Activated T-helper 1 cell treated with Interleukin-2 at 50 U/mL for 16 hours (primary cell): ENCODE data around the gene BMPER.
"Not testable (repeated sequence)": the region's sequence is repeated elsewhere in the genome, so short reads cannot be mapped to it uniquely, and the experiment has no call there.

Source experiments
- DNase-seq: peaks from one replicate; pipeline ENCODE4 v3.0.0-alpha.2; 2020; ENCODE audit warnings: low read depth

The BMPER gene

GRCh38 chr7:34137176-34137575 is 231.8 kb downstream of the BMPER start:
- no peak for DNase-seq

- no peak for DNase-seq
Observed at GRCh38 chr7:34138483-34138882, 233.1 kb downstream of the BMPER start.

GRCh38 chr7:34139086-34139485 is 233.7 kb downstream of the BMPER start:
- DNase-seq, result no peak

- no peak for DNase-seq
Observed at GRCh38 chr7:34140066-34140465, 234.7 kb downstream of the BMPER start.

GRCh38 chr7:34143402-34143801 is 238.1 kb downstream of the BMPER start:
- no peak for DNase-seq

GRCh38 chr7:34145603-34146002 is 240.3 kb downstream of the BMPER start:
- no peak for DNase-seq

GRCh38 chr7:34153656-34154270 is 248.4 kb downstream of the BMPER start:
- no peak for DNase-seq

GRCh38 chr7:34155220-34155908 is 250.0 kb downstream of the BMPER start:
- DNase-seq, result no peak

GRCh38 chr7:34156336-34156735 is 251.0 kb downstream of the BMPER start:
- DNase-seq, result no peak

- DNase-seq, result no peak
Observed at GRCh38 chr7:34157137-34157536, 251.8 kb downstream of the BMPER start.

- DNase-seq, result no peak
Observed at GRCh38 chr7:34158368-34159153, 253.2 kb downstream of the BMPER start.

GRCh38 chr7:34160261-34160752 is 255.0 kb downstream of the BMPER start:
- no peak for DNase-seq

- no peak for DNase-seq
Observed at GRCh38 chr7:34162027-34162565, 256.8 kb downstream of the BMPER start.

GRCh38 chr7:34162677-34163076 is 257.3 kb downstream of the BMPER start:
- DNase-seq, result no peak

- no peak for DNase-seq
Observed at GRCh38 chr7:34163956-34164355, 258.6 kb downstream of the BMPER start.

GRCh38 chr7:34165466-34165865 is 260.1 kb downstream of the BMPER start:
- no peak for DNase-seq

GRCh38 chr7:34165927-34166550 is 260.7 kb downstream of the BMPER start:
- no peak for DNase-seq

- no peak for DNase-seq
Observed at GRCh38 chr7:34168013-34168412, 262.7 kb downstream of the BMPER start.

- DNase-seq, result not testable (repeated sequence)
Observed at GRCh38 chr7:34174688-34175616, 269.6 kb downstream of the BMPER start.

GRCh38 chr7:34175837-34176236 is 270.5 kb downstream of the BMPER start:
- DNase-seq, result no peak

- DNase-seq, result no peak
Observed at GRCh38 chr7:34177476-34177875, 272.1 kb downstream of the BMPER start.
